ENCODE results near the gene FAH.

FAH gene

DNA sequence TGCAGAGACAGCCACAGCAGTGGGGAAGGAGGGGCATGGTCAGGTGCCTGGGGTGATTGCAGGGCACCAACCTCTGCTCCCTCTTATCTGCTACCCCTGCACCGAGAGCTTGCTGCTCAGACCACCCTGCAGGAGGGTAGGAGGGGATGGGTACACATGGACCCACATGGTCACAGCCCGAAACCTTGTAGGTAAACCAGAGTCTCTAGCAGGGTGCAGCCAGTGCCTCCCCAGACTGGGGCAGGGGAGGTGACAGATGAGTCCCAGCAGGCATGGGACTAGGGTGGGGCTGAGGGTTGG lies 49.2 kb downstream of the FAH start:
- no peak for DNase-seq

DNA sequence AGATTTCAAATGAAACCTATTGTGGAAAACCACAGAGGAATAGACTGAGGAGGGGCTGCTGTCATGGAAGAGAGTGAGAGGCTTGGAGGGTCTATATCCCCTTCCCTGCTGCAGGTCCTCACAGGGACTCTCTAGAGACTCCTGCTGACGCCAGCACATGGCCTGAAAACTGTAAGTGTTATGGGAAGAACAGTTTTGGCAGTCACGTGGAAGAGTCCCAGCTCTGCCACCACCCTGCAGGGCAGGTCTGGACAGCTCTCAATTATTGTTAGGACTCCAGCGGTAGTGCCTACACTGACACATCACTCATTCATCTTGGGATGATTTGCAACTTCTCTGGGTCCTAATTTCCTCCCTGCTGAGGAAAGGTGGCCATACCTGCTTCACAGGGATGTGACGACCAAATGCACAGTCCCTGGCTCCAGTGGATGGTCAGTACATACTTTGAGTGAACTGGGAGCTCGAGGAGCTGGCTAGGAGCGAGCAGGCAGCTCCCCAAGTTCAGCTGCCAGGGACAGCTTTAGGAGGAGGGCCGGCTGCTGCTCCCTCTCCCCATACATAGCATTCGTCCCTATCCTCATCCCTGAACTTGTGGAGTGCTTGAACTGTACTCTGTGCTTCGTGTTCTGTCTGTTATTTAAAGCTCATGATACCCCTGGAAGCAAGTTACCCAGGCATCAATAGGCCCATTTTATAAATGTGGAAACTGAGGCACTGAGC lies 50.0 kb downstream of the FAH start:
- no peak for DNase-seq

DNA sequence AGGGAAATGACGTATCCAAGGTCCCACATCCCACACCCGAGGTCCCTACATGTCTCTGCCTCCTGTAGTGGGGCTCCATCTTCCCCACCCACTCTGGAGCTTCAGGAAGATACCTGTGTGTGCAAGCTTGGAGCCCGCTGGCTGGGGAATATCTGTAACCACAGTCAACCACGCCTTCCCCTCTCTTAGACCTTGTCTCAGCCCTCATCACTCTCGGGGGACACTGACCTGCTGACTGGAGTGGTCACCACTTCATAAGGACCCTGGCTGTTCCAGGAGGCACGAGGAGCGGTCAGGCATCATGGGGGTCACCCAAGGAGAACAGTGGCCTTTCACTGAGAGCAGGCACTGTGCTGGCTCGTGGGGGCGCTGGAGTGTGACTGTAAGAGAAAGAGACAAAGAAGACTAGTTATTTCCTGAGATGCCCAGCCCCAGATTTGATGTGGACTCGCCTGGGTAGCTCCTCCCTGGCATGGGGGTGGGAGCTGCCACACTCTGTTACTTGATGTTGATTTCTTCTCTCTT lies 50.6 kb downstream of the FAH start:
- no peak for DNase-seq

DNA sequence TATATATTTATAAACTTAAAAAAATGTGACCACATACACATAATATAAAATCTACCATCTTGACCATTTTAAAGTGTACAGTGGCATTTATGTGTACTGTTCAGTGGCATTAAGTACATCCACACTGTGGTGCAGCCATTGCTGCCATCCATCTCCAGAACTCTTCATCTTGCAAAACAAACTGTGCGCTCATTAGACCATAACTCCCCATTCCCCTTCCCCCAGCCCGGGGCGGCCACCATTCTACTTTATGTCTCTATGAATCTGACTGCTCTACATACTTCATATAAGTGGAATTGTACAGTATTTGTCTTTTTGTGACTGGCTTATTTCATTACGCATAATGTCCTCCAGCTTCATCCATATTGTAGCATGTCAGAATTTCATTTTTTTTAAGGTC lies 51.4 kb downstream of the FAH start:
- DNase-seq: no peak

DNA sequence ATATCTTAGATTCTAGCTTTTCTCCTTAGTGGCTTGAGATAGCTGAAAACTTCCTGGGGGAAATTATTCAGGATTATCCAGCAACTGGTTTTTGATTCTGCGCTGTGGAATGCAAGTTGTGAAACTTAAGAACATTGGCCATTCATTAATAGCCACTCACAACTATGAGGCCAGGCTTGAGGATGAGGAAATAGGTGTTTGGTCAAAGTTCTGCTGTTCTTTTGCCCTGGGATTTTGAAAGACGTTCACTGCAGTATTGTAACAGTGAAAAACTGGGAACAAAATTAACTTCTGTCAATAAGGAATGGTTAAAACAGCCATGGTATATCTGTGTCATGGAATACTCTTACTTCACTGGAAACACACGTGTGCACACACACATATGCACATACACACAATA lies 55.1 kb downstream of the FAH start:
- DNase-seq: no peak

DNA sequence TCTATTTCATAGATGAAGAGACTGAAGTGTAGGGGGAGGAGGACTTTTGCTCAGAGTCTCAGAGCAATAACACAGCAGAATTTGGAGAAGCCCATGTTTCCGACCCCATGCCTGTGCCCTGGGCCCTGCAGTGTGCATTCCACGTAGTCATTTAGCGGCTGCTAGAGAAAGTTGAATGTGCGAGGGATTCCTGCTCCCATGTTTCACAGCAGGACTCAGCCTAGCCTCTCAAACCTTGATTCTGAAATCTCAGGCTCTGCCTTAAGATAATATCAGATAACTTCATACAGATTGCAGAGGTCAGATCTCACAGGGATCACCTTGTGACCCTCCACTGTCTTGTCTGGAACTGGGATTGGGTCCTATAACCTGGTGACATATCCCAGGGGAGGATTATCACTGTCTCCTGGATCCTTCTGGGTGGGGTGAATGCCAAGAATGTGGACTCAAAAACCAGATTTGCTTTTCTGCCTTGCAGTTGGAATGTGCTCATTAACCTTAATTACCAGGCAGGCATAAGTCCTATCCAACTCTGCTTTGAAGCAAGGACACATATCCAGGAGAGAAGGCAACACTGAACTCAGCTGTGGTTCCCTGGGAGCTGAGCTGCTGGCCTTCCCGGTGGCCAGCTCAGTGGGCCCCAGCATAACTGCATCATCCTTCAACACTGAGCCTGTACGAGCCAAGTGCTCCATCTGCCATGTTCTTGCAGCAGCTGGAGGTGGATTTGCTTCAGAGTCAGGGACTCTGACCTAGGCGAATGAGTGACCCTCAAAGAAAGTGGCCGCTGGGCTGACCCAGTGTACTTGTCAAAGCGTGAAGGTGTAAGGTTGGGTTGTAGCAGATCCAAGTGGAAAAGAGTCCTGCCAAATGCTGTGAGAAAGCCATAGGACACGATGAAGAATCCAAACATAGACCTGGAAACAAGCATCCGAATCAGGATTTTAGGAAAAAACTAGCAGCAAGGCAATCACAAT lies 56.2 kb downstream of the FAH start:
- DNase-seq: no peak

DNA sequence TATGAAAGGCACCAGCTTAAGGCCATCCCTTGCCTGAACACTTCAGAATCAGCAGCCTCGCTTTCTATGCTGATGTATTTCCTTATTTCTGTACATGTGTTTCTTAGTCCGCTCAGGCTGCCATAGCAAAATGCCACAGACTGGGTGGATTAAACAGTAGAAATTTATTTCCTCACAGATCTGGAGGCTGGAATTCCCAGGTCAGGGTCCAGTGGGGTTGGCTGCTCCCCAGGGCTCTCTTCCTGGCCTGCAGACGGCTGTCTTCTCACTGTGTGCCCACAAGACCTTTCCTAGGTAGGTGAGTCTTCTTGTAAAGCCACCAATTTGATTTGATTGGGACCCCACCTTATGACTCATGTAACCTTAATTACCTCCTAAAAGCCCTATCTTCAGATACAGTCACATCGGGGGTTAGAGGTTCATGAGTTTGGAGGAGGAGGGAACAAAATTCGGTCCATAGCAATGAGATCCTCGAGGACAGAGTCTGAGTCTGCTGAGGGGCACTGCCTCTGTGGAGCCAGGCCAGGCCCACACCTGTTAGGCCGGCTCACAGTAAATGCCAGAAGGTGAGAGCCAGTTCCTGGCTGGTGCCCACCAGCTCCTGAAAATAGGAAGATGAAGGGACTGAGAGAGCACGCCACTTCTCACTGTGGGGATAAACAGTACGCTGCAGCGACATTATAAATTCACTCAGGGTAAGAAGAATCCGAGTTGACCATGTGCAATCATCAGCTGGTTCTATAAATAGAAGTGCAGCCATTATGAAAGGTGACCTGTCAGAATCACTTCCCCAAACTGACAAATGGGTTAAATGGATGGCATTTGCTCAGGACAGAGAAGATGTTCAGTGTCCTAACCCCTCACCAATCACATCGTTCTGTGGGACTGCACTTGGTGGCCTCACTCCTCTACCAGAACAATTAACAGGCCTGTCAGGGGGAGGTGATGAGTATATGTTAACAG lies 58.1 kb downstream of the FAH start:
- no peak for DNase-seq

DNA sequence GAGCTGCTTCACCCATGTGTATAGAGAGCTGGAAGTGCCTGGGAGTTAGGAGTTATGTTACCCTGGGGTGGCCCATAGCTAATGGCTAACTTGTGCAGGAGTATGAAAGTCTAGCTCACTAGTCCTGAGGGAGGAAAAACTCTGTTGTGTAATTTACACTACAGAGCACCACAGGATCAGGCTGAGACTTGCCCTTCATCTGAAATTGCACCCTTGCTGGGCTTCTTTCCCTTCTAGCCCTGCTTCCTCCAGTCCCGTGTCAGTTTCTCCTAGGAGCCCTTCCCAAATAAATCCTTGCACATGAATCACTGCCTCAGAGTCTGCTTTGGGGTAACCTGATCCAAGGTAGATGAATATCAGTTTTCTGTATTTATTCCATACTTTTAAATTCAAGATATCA lies 59.2 kb downstream of the FAH start:
- DNase-seq: no peak

DNA sequence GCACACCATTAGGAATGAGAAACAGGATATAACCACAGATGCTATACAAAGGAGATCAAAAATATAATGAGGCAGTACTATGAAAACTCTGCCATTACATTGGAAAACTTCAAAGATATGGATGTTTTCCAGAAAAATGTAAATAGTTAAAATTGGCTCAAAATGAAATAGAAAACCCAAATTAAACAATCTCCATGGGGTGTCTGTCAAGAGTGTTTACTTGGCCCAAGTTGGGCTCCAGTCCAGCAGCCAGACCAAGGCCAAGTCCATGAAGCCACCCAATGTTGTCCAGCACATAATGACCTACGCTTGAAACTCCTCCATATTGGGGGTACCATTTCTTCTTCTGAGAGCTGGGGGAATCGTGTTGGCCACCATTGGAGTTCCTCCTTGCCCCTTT lies 62.1 kb downstream of the FAH start:
- no peak for DNase-seq

DNA sequence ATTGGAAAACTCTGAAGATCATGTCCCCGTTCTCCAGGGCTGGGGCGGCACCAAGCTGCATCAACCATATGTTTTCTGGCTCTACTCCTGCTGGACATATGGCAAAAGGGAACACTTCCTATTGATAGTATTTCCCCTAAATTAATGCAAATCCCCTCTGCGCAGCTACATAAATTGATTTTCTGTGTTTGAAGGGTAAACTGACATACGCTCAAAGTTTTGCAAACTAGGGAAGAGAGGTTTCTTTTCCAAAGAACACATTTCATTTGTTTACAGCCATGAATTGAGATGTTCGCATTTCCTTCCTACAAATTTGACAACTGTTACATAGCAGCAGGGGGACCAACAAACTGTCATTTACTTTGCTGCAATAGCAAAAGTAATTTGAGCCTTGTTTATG lies 63.3 kb downstream of the FAH start:
- DNase-seq: no peak

DNA sequence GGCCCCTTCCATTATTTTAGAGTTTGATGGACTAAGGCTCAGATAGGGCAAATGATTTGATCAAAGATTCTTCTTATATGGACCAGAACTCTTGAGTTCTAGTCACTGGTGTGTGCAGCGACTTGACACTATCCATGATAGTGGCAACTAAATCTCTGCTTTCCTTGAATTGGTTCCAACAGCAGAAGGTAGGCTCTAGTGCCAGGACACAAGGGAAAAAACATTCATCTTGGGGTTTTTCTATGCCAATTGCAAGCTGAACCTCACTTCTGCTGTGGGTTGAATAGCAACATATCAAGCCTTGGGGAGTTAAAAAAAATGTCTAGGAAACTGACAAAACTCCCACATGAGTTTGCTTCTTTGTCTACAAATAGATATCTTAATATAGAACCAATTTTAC lies 64.1 kb downstream of the FAH start:
- no peak for DNase-seq

DNA sequence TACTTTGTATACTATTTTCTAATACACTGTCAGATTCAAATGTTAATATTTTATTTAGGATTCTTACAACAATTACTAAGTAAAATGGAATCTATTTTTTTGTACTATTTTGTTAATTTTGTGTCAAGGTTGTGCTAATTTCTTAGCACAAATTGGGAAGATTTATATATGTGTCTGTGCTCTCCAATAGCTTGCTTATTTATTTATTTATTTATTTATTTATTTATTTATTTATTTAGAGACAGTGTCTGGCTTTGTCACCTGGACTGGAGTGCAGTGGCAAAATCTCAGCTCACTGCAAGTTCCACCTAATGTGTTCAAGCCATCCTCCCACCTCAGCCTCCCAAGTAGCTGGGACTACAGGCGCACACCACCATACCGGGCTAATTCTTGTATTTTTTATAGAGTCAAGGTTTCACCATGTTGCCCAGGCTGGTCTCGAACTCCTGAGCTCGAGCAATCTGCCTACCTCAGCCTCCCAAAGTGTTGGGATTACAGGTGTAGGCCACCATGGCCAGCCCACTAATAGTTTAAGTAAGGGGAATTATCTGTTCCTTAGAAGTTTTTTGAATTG lies 64.6 kb downstream of the FAH start:
- no peak for DNase-seq

DNA sequence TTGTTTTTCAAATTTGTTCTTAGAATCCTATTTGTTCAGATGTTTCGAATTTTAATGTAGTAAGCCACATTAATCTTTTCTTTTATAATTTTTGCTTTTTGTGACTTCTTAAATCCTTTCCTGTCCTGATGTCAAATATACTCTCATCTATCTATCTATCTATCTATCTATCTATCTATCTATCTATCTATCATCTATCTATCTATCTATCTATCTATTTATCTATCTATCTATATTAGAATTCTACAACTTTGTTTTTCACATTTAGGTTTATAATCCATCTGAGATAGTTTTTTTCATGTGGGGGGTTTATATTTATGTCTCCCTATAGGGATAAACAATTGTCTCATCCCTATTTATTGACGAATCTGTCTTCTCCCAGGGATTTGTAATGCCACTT lies 67.2 kb downstream of the FAH start:
- DNase-seq: no peak

DNA sequence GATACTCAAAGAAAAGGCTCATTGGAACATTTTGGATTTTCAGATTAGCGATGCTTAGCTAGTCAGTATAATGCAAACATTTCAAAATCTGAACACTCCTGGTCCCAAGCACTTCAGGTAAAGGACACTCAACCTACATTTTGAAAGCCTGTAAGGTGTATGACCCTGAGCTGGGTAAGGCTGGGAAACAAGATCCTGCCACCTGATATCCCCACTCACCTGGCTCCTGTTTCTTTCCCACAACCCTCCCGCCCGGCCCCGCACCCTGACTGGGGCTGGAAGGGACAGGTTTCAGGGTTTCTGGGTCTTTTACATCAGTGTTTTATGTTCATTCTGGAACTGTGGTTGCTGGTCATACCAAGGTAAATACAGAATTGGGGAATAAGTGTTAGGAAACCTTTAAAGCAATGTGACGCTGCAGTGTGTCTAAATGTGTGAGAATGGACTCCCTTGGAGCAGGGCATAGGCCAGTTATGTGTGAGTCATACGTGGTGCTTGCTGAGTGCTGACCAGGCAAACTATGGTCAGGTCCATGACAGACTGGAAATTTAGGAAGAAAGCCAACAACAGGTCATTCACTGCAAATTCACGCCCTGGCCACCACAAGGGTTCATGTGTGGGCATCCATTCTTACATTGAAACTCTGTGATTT lies 76.3 kb downstream of the FAH start:
- DNase-seq: no peak

DNA sequence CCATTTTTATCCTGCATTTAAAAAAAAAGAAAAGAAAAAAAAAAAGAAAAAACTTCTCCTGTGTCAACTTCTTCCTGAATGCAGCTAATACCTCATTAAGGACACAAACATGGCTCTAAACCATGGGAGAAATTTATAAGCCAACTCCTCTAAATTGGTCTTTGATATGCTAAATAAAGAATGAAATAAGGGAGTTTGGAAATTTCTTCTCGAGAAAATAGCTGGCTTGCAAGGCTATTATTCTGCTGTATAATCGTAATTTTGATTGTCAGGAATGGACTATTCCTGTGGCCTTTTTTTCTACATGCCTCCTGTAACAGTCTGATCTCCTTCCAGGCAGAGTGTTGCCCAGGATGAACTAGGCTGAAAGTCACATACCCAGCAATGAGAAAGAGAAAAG lies 78.6 kb downstream of the FAH start:
- DNase-seq: no peak

DNA sequence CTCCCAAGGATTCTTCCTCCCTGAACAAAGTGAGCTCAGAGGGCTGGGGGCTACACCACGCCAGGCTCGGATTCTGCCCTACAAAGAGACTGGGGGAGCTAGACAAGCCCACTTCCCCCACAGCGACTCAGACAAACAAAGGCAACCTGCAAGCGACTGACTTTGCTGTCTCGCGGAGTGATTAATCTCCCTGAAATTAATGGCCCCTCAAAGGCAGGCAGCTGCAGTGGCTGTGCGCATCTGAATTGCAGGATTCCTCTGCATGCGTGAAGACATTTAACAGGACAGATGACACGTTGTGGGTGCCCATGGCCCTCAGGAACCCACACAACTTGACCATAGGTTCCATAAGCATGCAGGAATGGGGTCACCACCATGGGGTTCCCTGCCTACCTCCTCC lies 80.8 kb downstream of the FAH start:
- no peak for DNase-seq

DNA sequence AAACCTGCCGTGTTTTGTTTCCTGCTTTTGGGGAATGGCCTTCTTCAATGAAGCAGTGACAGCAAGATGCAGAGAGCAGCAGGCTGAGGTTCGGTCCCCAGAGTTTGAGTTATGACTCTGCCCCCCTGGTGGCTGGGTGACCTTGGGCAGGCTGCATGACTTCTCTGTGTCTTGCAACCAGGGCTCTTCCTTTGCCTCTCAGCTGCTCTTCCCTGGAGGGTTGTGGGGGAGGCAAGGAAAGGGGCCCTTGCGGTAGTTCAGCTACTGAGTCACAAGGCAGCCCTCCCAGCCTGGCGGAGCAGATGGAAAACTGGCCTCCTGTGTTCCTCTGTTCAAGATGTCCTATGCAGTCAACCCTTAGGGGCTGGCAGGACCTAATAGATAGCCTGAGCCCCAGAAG lies 82.1 kb downstream of the FAH start:
- peak in 2 of 5 donors; percentile 14 to 31 for DNase-seq
